ENCODE results near the gene PTPRN2.

GRCh38 chr7:157684157-157684908, 903.3 kb downstream of the PTPRN2 start:
- TF ChIP-seq CTCF (IDR thresholded peaks at IDR 0.05) (no peak), ZFX (IDR thresholded peaks at IDR 0.05; ENCODE audit: borderline replicate concordance) (no peak)
